Thyroid gland (tissue), 4 donors: ENCODE results near the gene MYCL. TPM values are rescaled to one million over a fixed set of nuclear protein-coding genes. Genes with fewer than 3 reads are reported as not detected.

Experiments
- DNase-seq, 2 donors: peaks; one replicate each; pipeline ENCODE4 v3.0.0-alpha.2; 2019
- H3K27ac ChIP-seq, 3 donors: fragments of 200-600 bp; sonication (generic); 1 replicate in 2 of 3; 2 replicates in 1 of 3; pipeline ENCODE4 v1.5.1; 2016 to 2019; ENCODE audit warnings: mild to moderate bottlenecking in 1 of 3, moderate library complexity in 1 of 3
- H3K27me3 ChIP-seq: fragments of 200-600 bp; sonication (generic); one replicate; pipeline ENCODE4 v1.5.1; 2019
- H3K36me3 ChIP-seq, 2 donors: fragments of 200-600 bp; sonication (generic); one replicate each; pipeline ENCODE4 v1.5.1; 2016 to 2019
- H3K4me1 ChIP-seq, 2 donors: fragments of 200-600 bp; sonication (generic); one replicate each; pipeline ENCODE4 v1.5.1; 2017 to 2019
- H3K4me3 ChIP-seq, 3 donors: fragments of 200-600 bp; sonication (generic); replicated peaks in 1 of 3; 1 replicate in 2 of 3; 2 replicates in 1 of 3; pipeline ENCODE4 v1.5.1; 2016; ENCODE audit warnings: mild to moderate bottlenecking in 1 of 3
- H3K9me3 ChIP-seq: fragments of 200-600 bp; sonication (generic); one replicate; pipeline ENCODE4 v1.5.1; 2017
- POLR2A ChIP-seq, 2 donors: fragments of 450-650 bp; IDR thresholded peaks; one replicate each; pipeline ENCODE4 v1.6.1; 2017; ENCODE audit warnings: antibody characterized with exemption in 2 of 2, mild to moderate bottlenecking in 2 of 2, moderate library complexity in 1 of 2
- WGBS, 2 donors: methylation state at CpG; one replicate each; pipeline ENCODE4 v1.1.5; 2017; 5-methylcytosine and 5-hydroxymethylcytosine counted together
- intact Hi-C: fragments of 100-400 bp; cut with DNase I; formaldehyde crosslinking; loops from one replicate; pipeline ENCODE4 v1.15.1; 2023
- total RNA-seq, 4 donors: library from RNA; depleted of rRNA; stranded (reverse); fragments of >200 nt; gene quantifications; one replicate each; pipeline ENCODE4 v1.2.3, GENCODE V29; 2016
- TF ChIP-seq, protein P1 (sequence below), 6 experiments: fragments of 200-600 bp in 3 of 6; fragments of 450-650 bp in 3 of 6; sonication (generic) in 3 of 6; IDR thresholded peaks; one replicate each; pipeline ENCODE4 v1.5.1; 2016 to 2019; ENCODE audit warnings: antibody characterized with exemption in 6 of 6, mild to moderate bottlenecking in 2 of 6, inconsistent platforms in 1 of 6, moderate library complexity in 1 of 6

The MYCL gene
- total RNA-seq, 4 donors from 2014 or later, result 1.4 to 3.9 (median 3.5) TPM

DNA sequence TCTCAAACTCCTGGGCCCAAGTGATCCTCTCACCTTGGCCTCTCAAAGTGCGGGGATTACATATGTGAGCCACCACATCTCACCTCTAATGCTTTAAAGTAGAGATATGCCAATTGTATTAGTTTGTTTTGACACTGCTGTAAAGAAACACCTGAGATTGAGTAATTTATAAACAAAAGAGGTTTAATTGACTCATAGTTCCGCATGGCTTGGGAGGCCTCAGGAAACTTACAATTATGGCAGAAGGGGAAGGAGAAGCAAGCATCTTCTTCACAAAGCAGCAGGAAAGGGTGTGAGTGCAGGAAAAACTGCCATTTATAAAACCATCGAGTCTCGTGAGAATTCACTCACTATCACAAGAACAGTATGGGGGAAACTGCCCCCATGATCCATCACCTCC lies 3.5 kb upstream of the MYCL start:
- no peak overlapping the region for H3K27ac ChIP-seq
- WGBS, 2 donors, result 85 to 90% methylated on average over 4 of the region's 4 CpGs
- H3K27me3 ChIP-seq, result no peaks in the 10 kb centered on the region
- no peaks in the 10 kb centered on the region for H3K36me3 ChIP-seq
- intact Hi-C loops, result no loop called here
- no peaks in the 10 kb centered on the region for H3K9me3 ChIP-seq
- H3K4me3 ChIP-seq, result no peak overlapping the region
- TF ChIP-seq POLR2A (IDR thresholded peaks at IDR 0.05), result no peak
- peaks cover 6 to 17% of the 10 kb centered on the region in 2 donors for H3K4me1 ChIP-seq
- DNase-seq, result no peak

DNA sequence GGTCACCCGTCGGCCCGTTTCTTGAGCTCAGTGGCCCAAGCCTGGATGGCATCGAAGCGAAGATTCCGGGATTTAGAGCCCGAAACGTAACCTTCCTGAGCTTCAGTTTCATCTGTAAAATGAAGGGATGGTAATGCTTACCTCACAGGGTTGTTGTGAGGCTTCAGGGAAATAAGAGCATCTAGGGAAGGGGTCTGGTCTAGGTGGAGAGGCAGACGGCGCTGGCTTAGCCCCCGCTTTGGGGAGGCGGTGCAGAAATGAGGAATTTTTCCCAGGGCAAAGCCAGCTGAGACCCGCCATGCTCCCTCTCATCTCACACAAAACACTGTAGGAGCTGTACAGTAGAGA lies 717 bp upstream of the MYCL start:
- intact Hi-C loops, result loop anchor here (5.0 kb wide), 1 partner anchor 85 kb away; no protein-coding TSS in a partner anchor
- Histone ChIP-seq H3K36me3 (no peaks in the 10 kb centered on the region), H3K27me3 (no peaks in the 10 kb centered on the region), H3K4me1 (peaks cover 6 to 24% of the 10 kb centered on the region in 2 donors), H3K9me3 (no peaks in the 10 kb centered on the region), H3K4me3 (peak overlapping the region in 2 of 3 donors; percentile 13 to 51), H3K27ac (peak overlapping the region in 1 of 3 donors; percentile 70)
- TF ChIP-seq, protein P1, sequence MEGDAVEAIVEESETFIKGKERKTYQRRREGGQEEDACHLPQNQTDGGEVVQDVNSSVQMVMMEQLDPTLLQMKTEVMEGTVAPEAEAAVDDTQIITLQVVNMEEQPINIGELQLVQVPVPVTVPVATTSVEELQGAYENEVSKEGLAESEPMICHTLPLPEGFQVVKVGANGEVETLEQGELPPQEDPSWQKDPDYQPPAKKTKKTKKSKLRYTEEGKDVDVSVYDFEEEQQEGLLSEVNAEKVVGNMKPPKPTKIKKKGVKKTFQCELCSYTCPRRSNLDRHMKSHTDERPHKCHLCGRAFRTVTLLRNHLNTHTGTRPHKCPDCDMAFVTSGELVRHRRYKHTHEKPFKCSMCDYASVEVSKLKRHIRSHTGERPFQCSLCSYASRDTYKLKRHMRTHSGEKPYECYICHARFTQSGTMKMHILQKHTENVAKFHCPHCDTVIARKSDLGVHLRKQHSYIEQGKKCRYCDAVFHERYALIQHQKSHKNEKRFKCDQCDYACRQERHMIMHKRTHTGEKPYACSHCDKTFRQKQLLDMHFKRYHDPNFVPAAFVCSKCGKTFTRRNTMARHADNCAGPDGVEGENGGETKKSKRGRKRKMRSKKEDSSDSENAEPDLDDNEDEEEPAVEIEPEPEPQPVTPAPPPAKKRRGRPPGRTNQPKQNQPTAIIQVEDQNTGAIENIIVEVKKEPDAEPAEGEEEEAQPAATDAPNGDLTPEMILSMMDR (IDR thresholded peaks at IDR 0.05), result no peak
- TF ChIP-seq POLR2A (IDR thresholded peaks at IDR 0.05), result no peak
- DNase-seq, result no peak
- 8 to 13% methylated on average over 13 of the region's 13 CpGs for WGBS, 2 donors

DNA sequence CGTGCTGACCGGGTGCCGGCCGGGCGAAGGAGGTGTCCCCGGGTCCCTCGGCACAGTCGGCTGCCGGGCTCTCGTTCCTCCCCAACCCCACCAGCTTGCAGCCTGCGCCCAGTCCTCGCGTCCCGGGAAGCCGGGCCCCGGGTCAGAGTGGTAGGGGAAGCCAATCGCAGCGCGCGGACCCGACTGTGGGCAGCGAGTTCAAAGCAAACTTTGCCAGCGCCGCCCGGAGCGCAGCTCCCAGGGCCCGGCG lies 328 bp downstream of the MYCL start:
- TF ChIP-seq, protein P1 (IDR thresholded peaks at IDR 0.05), result no peak
- no peak for TF ChIP-seq POLR2A (IDR thresholded peaks at IDR 0.05)
- Histone ChIP-seq H3K36me3 (no peaks in the 10 kb centered on the region), H3K4me1 (peaks cover 6 to 24% of the 10 kb centered on the region in 2 donors), H3K27me3 (no peaks in the 10 kb centered on the region), H3K9me3 (no peaks in the 10 kb centered on the region), H3K27ac (peak overlapping the region in 2 of 3 donors; percentile 2 to 68), H3K4me3 (peak overlapping the region; percentile 47 to 60 (median 51))
- intact Hi-C loops, result loop anchor here (5.0 kb wide), 1 partner anchor 84 kb away; no protein-coding TSS in a partner anchor
- DNase-seq, result peak; percentile 48 to 52
- WGBS, 2 donors, result no CpG with 5 or more reads among the region's 28 CpGs

DNA sequence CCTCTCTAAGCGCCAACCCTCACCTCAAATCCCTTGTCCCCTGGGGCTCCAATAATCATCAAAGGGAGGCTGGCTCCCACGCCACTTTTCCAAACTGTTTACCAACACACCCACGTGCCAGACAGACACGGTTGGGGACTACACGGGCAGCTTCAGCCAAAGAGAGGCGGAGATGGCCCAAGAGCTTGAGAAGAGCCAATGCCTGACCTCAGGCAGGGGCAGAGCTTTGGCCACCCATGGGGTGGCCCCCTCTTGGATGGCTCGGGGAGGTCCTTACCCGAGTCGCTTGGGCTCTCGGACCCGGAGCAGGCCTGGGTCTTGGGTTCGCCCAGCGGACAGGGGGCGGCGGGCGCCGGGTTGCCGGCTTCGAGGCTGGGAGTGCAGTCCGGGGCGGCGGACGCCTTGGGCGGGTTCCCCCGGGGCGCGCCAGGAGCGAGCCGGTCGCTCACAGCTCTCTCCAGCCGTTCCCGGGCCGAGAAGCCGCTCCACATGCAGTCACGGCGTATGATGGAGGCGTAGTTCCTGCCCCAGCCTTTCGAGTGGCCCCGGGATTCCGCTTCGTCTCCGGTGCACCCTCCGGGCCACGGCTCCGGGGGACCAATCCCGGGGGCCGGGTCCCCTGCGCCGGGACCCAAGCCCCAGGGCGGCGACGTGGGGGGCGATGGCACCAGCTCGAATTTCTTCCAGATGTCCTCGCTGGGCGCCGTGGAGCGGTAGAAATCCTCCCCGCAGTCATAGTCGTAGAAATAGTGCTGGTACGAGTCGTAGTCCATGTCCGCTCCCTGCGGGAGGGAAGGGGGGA lies 854 bp downstream of the MYCL start:
- Histone ChIP-seq H3K4me3 (peak overlapping the region; percentile 47 to 60 (median 51)), H3K9me3 (no peaks in the 10 kb centered on the region), H3K27me3 (no peaks in the 10 kb centered on the region), H3K36me3 (no peaks in the 10 kb centered on the region), H3K4me1 (peaks cover 6 to 27% of the 10 kb centered on the region in 2 donors), H3K27ac (peak overlapping the region in 2 of 3 donors; percentile 2 to 68)
- TF ChIP-seq, protein P1 (IDR thresholded peaks at IDR 0.05), result no peak
- peak in 1 of 2 donors; percentile 17 for TF ChIP-seq POLR2A (IDR thresholded peaks at IDR 0.05)
- peak; percentile 42 to 47 for DNase-seq
- intact Hi-C loops, result loop anchor here (5.0 kb wide), 1 partner anchor 84 kb away; no protein-coding TSS in a partner anchor
- 29 to 30% methylated on average over 6 to 8 of the region's 64 CpGs for WGBS, 2 donors

DNA sequence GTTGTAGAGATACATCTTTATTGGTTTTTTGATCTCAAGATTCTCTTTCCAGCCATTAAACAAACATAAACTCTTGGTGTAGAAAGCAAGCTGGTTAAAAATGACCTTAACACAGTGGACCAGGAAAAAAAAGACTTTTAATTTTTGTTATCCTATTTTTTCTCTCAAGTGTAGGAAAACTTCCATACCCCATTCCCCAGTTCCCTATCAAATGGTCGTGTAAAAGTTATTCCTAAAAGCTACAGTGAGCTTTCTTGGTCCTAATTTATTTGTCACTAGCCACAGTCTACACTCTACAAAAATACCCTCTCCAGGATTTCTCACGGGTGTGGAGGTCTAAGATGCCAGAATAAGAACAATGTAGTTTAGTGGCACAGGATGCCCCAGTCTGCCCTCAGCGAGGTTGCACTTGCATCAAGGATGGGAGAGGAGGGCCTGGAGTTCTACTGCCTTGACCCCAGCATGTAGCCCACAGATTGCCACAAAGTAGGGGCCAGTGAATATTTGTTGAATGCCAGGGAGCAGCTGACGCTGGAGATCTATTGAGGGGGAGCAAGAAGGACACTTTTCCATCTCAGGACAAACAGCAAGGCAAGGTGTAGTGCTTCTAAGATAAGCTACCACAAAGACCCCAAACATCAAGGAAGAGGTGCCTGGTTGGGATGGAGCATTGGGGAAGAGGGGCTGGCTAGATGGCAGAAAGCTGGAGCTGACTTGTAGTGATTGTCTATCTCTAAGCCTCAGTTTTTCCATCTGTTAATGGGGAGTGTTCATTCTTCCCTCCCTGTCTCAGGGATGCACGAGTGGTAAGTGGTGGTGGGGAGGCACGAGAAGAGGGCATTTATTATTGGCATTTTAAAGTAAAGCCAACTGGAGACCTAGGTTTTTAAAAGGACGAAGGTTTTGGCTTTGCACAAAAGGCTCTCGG lies 1.8 kb downstream of the MYCL start:
- intact Hi-C loops, result loop anchor here (5.0 kb wide), 1 partner anchor 83 kb away; no protein-coding TSS in a partner anchor
- no peak for DNase-seq
- TF ChIP-seq, protein P1 (IDR thresholded peaks at IDR 0.05), result no peak
- no peak for TF ChIP-seq POLR2A (IDR thresholded peaks at IDR 0.05)
- 86% methylated on average over 8 of the region's 8 CpGs for WGBS, 2 donors
- H3K27me3 ChIP-seq, result no peaks in the 10 kb centered on the region
- H3K9me3 ChIP-seq, result no peaks in the 10 kb centered on the region
- H3K4me1 ChIP-seq, result peaks cover 14 to 36% of the 10 kb centered on the region in 2 donors
- H3K4me3 ChIP-seq, result no peak overlapping the region
- no peaks in the 10 kb centered on the region for H3K36me3 ChIP-seq
- H3K27ac ChIP-seq, result no peak overlapping the region
